NCI-H1092 (cell line): Measurements from ENCODE around the gene PTGER2.

Source experiments
- DNase-seq: peaks from one replicate; lab custom pipeline; 2025; lab: John Stamatoyannopoulos, UW

PTGER2 gene, protein sequence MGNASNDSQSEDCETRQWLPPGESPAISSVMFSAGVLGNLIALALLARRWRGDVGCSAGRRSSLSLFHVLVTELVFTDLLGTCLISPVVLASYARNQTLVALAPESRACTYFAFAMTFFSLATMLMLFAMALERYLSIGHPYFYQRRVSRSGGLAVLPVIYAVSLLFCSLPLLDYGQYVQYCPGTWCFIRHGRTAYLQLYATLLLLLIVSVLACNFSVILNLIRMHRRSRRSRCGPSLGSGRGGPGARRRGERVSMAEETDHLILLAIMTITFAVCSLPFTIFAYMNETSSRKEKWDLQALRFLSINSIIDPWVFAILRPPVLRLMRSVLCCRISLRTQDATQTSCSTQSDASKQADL

DNA sequence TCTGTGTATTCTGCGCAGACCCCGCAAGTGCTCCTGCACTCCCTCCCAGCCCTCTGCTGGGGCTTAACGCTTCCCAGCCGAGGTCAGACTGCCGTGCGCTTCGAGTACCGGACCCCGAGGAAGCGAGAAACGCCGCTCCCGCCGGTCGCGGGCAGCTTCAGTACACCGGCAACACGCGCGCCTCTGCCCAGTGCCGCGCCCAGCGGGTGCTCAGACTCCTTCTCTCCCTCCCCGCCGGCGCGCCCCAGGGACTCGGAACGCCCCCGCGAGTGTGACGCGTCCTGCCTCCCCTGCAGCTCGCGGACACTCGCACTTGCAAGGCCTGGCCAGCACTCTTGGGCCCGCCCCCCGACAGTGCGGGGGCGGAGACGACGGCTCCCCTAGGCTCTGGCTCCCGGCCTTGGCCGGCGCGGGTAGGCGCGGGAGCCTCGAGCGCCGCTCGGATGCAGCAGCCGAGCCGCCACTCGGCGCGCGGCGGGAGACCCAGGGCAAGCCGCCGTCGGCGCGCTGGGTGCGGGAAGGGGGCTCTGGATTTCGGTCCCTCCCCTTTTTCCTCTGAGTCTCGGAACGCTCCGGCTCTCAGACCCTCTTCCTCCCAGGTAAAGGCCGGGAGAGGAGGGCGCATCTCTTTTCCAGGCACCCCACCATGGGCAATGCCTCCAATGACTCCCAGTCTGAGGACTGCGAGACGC lies at the start of gene PTGER2:
TSS of gene PTGER2 (plus strand) at position 410 of the 692 bp plus-strand sequence. CDS start at position 647, 237 bp downstream.
- peak; percentile 45 for DNase-seq

DNA sequence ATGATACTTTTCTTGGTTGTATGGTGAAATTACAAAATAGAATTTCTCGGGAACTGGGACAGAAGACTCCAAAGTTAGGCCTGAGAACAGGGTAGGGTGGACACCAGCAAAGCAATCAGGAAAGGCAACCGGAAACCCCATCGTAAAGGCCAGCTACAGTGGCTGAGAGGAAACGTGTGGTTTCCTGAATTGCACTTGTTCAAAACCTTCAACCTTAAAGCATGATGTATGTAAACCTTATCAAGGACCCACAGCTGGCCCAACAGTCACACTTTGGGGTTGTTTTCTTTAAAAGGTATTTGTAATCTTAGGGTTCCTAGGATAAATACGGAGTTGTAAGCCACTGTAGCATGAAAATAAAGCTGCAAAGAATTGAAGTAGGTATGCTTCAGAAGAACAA lies 48.9 kb upstream of the PTGER2 start:
- DNase-seq, result no peak

DNA sequence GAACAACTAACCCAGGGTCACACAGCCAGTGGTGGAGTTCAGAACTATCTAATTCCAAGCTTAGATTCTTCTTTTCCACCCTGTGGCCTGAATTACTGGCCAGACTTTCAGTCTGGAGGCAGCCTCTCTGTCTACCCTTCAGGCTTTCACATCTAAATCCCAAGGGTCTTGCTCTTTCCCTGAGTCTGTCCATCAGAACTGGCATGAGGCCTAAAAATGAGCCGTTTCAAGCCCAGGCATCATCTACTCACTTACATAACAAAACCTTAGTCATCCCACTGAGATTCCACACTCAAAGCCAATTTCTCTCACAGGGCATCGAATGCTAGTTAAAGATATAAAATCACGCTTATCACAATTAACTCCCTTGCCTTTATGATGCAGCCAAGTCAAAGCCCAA lies 47.9 kb upstream of the PTGER2 start:
- no peak for DNase-seq

- DNase-seq, result no peak
Measured at GRCh38 chr14:52266782-52267181, 47.3 kb upstream of the PTGER2 start.

DNA sequence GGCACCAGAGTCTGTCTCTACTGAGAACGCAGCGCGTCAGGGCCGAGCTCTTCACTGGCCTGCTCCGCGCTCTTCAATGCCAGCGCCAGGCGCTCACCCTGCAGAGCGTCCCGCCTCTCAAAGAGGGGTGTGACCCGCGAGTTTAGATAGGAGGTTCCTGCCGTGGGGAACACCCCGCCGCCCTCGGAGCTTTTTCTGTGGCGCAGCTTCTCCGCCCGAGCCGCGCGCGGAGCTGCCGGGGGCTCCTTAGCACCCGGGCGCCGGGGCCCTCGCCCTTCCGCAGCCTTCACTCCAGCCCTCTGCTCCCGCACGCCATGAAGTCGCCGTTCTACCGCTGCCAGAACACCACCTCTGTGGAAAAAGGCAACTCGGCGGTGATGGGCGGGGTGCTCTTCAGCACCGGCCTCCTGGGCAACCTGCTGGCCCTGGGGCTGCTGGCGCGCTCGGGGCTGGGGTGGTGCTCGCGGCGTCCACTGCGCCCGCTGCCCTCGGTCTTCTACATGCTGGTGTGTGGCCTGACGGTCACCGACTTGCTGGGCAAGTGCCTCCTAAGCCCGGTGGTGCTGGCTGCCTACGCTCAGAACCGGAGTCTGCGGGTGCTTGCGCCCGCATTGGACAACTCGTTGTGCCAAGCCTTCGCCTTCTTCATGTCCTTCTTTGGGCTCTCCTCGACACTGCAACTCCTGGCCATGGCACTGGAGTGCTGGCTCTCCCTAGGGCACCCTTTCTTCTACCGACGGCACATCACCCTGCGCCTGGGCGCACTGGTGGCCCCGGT lies 46.4 kb upstream of the PTGER2 start, which contains the start of gene PTGDR:
TSS of gene PTGDR (plus strand) at position 198 of the 778 bp plus-strand sequence. CDS start at position 315, 117 bp downstream.
- no peak for DNase-seq

GRCh38 chr14:52268279-52269061 lies 45.6 kb upstream of the PTGER2 start:
- no peak for DNase-seq

DNA sequence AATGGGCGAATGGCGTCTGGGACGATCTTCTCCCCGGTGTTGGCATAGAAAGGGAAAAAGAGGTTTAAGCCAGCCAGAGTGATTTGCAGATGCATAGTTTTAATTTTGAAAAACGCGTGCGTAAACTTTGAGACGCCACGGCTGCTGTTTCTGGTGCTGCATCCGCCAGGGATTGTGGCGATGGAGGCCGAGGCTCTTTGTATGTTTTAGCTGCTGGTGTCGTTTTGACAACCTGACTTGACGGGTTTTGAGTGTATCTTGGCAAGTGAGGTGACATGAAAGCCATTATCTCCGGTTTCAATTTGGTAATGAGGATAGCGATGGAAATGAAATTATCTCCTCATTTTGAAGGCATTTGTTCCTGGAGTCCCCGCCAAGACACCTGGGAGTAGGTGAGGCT lies 45.0 kb upstream of the PTGER2 start:
- DNase-seq, result no peak

- no peak for DNase-seq
Measured at GRCh38 chr14:52269982-52270381, 44.1 kb upstream of the PTGER2 start.

DNA sequence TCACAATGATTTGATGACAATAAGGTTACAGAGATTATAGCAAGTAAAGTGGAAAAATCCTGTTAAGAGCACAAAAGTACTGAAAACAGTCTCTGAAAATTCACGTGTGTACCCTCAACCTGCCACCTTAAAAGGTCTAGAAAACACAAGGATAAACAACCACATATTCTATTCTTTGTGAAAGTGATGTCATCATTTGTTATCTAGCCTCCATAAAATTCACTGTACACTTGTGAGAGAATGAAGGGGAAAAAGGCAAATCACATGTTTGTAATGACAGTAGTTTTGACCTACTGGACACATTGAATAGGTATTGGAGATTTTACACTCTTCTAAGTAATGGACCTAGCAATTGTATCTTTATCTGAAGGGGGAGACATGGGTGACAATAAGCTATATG lies 42.6 kb upstream of the PTGER2 start:
- no peak for DNase-seq

DNA sequence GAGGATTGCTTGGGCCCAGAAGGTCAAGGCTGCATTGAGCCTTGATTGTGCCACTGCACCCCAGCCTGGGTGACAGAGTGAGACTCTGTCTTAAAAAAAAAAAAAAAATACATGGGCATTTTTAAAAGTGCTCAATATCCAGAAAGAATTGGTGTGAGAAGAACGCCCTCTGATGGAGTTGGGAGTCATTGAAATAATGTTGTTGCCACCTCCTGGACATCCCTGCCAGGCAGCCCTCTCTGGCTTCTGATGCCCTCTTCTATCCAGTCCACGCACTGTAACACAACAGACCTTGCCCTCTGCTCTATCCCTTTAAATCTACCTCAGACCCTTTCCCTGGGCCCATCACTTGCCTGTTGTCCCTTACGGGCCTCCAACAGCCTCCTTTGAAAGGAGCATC lies 41.7 kb upstream of the PTGER2 start:
- no peak for DNase-seq

GRCh38 chr14:52275372-52275771 lies 38.7 kb upstream of the PTGER2 start:
- DNase-seq, result no peak

DNA sequence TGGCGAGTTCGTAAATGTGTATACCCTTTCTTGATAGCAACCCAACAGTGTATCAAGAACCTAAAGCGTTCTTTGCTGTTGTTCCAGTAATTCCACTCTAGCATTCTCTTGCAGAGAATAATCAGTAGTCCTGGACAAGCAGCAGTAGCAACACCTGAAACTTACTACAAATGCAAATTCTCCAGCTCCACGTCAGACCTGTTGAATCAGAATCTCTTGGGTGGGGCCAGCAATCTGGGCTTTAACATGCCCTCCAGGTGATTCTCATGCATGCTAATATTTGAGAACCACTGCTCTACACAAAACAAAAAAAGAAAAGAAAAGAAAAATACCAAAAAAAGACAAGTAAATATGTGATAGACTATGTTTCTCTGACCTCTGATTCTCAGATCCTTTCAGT lies 36.6 kb upstream of the PTGER2 start:
- DNase-seq, result no peak

DNA sequence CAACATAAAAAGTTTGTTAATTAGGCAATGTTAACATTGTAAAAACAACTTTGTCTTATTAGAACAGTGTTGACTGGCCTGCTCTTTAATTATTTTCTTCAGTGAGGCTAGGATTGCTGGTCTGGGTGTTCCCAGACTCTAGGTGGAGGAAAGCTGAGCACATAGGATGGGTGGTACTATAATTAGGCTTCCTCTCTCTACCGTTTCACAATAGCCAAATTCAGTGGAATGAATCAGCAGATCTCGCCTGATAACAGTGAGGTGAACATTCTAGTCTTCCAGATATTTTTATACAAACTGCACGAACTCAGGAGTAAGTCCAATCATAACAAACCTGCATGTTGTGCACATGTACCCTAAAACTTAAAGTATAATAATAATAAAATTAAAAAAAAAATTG lies 34.7 kb upstream of the PTGER2 start:
- no peak for DNase-seq

DNA sequence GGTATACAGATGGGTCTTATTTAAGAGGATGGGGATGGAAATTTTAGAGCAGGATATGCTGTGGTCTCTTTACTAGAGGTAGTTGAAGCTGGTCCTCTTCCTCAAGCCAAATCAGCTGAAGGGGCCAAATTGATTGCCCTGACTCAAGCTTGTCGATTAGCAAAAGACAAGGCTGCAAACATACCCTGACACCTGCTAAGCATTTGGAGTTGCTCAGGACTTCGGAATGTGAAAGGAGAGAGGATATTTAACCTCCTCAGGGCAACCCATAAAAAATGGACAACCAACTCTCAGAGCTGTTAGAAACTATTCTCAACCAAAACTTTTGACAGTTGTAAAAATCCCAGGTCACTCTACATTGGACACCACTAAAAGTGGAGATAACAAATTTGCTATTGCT lies 31.0 kb upstream of the PTGER2 start:
- no peak for DNase-seq

DNA sequence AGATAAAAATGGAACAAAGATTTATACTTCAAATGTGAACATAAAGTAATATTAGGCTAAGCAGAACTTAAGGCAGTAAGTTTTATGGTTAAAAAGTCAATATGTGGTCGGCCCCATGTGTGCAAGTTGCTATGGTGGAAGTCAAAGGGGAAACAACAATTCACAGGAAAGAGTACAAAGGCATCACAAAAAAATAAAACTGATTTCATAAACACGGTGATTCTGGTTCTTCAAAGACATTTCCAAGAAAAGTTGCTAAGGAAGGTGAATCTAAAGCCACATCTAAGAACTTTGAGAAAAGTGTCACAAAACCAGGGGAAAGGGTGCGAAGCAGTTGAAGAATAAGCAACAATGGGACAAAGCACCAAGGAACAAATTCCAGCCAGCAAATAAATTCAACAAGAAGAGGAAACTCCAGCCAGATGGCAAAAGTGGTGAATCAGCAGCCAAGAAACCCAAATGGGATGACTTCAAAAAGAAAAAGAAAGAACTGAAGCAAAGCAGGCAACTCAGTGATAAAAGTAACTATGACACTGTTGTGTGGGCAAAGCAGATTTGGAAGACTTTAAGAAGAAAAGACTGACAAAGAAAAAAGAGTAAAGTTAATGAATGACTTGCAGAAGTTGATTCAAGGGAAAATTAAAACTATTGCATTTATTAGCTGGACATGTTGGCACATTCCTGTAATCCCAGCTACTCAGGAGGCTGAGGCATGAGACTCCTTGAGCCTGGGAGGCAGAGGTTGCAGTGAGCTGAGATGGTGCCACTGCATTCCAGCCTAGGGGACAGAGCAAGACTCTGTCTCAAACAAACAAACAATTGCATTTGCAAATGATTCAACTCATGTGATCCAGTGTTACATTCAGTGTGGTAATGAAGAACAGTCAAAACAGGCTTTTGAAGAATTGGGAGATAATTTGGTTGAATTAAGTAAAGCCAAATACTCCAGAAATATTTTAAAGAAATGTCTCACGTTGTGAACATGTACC lies 27.2 kb upstream of the PTGER2 start:
- no peak for DNase-seq

GRCh38 chr14:52296378-52296777 lies 17.7 kb upstream of the PTGER2 start:
- DNase-seq, result no peak

GRCh38 chr14:52298795-52299194 lies 15.3 kb upstream of the PTGER2 start:
- DNase-seq, result no peak

DNA sequence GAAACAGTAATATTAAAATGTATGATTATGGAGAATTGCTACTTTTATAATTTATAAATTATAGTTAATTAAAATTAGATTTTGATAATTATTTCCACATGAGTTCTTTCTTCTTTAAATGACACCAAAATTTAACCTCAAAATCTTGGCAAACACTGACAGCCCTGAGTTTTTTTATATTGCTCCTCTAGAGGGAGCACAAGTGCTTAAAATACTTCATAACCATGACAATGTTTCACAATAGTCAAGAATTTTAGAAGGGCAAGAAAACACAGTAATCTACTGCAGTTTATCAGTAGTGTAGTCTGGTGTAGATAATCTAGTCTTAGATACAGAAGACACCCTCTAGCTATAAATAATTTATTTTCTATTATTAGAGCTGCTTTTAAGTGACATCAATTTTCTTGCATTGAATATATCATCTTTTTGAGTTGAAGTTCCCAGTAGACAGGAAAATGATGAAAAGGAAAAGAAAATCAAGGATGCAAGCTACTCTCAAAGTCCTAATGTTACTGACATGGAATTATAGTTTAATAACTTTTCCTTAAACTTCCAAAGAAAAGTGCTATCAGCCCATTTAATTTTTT lies 14.3 kb upstream of the PTGER2 start:
- peak; percentile 13 for DNase-seq

DNA sequence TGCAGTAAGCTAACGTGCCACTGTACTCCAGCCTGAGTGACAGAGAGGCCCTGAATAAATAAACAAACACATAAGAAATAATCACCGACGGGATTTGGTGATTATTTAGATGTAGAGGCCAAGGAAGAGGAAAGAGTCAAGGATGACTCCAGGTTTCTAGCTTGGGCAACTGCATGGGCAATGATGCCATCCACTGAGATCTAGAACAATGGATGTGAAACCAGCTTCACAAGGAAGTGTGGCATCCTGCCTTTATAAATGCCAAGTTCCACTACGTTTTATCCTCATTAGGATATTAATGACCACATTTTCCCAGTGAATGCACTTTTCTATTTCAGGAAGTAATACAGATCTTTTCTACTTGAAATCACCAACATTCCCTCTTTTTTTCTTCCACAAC lies 10.9 kb upstream of the PTGER2 start:
- DNase-seq, result no peak

DNA sequence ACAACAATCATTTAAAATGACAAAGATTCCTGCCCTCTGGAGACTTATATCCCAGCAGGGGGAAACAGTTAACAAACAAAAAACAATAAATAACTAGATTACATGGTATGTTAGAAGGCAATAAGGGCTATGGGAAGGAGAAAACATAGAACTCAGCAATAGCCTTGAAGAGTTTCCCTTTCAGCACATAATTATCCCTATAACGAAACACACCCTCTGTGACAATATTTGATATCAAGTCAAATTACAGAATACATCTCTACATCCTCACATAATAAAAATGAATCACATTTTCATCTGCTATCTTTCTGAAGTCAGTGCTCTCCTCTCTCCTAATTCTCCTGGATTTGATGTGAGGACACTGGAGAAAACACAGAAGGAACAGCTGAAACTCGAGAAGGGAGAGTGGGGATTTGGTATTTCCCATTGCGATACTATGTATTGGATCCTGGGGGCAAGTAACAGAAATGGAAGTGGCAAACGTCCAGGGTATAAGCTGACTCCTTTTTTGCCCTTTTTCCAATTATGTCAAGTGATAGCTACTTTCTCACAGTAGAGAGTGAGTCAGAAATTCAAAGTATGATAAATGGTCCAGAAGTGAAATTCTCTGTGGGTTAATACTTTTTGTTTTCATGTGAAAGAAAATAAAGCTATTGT lies 9.7 kb upstream of the PTGER2 start:
- no peak for DNase-seq
